ENCODE measurements around the gene NHLRC4.

GRCh38 chr16:617855-618254 lies 51.0 kb downstream of the NHLRC4 start:
- TF ChIP-seq CTCF (IDR thresholded peaks at IDR 0.05) (no peak), POLR2AphosphoS5 (IDR thresholded peaks at IDR 0.05; ENCODE audit: low read depth, low read length) (no peak), REST (IDR thresholded peaks at IDR 0.05; ENCODE audit: insufficient read depth in 1 of 2, low read depth in 2 of 2, low read length in 1 of 2) (no peak), SIN3A (IDR thresholded peaks at IDR 0.05; ENCODE audit: borderline replicate concordance, insufficient read depth, low read depth, low read length) (no peak), TCF7L2 (IDR thresholded peaks at IDR 0.05; ENCODE audit: low read depth, low read length) (no peak)
